Islet precursor cell (in vitro differentiated cells): ENCODE results near the gene GDPD4.

Source experiments
- DNase-seq: peaks from one replicate; pipeline ENCODE4 v3.0.0-alpha.2; 2018

Gene GDPD4

DNA sequence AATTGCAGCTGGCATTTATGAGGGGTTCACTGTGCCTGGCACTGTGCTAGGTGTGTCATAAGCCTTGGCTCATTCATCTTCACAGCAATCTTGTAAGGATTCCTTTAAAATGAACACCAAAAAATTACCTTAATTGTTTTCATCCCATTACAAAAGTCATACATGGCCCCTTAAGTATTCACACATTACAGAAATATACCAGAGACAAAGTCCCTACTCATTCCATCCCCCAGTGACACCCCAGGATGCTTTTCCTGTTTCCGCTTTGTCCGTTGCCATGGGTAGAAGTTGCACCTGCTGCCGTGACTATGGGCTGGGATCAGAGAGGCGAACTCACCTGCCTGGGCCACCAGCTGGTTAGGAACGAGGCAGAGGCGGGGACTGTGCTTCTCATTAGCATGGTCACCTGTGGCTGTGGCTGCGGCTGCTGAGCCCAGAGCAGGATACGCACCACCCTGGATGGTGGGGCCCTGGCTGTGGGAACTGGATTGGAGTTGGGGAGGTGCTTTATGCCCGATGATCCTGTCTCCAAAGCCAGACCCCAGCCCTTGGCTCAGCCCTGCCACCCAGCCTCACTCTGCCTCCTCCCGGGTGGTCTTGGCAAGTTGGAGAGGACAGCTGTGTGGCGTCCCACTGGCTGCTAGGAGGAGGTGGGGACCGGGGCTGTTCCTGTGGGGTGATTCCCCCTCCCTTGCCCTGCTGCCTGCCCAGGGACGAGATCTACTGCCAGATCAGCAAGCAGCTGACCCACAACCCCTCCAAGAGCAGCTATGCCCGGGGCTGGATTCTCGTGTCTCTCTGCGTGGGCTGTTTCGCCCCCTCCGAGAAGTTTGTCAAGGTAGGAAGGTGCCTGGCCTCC, 112.6 kb downstream of the GDPD4 start:
- peak; percentile 61 for DNase-seq

GRCh38 chr11:77187776-77188632, 113.5 kb downstream of the GDPD4 start:
- DNase-seq: peak; percentile 87

DNA sequence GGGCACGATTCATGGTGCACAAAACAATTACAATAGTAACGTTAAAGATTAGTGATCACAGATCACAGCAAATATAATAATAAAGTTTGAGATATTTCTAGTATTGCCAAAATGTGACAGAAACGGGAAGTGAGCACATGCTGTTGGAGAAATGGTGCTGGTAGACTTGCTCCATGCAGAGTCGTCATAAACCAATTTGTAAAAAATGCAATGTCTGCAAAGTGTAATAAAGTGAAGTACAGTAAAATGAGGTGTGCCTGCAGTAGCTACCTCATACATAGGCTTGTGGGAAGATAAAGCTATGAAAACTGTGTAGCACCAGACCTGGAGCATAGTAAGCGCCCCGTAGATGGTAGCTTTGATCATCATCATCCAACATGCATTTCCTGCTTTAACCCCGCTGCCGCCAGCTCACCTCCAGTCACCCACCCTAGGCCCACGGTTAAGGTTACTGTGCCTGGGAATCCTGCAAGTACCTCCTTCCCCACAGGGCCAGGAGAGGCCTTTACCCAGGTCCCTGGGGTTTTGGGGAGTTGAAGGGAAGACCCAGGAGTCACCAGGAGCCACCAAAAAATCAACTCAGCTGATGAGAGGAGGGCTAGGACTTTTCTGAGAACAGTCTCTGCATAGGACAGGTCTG, 114.3 kb downstream of the GDPD4 start:
- no peak for DNase-seq

- DNase-seq: no peak
Observed at GRCh38 chr11:77186302-77186701, 115.2 kb downstream of the GDPD4 start.

DNA sequence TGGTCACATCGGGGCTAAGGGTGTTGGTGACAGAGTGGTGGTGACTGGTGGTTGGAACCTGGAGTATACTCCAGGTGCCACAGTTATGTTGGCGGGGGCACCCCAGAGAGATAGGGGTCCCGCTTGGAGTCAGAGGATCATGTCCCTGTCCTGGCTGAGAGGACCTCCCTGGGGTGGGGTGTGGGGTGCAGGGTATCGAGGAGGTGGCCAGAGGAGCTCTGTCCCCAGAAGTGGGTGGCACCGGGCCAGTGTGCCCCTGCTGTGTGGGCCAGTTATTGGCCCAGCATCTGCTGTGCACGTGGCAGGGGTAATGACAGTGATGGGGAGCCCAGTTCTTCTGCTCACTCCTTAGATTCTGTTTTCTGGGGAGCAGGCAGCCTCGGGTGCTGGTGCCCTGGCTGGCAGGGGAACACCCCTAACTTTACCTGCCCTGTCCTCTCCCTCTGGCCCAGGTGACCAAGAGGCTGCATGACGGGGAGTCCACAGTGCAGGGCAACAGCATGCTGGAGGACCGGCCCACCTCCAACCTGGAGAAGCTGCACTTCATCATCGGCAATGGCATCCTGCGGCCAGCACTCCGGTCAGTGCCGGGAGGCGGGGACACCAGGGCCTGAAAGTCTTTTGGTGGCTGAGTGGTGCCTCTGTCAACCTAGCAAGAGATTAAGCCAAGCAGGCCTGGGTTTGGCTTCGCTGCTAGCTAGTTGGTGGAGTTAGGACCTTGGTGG, 117.2 kb downstream of the GDPD4 start:
- DNase-seq: no peak

GRCh38 chr11:77183431-77183984, 118.0 kb downstream of the GDPD4 start:
- DNase-seq: no peak

- DNase-seq: no peak
Observed at GRCh38 chr11:77182542-77183430, 118.7 kb downstream of the GDPD4 start.

- no peak for DNase-seq
Observed at GRCh38 chr11:77181799-77182541, 119.5 kb downstream of the GDPD4 start.

DNA sequence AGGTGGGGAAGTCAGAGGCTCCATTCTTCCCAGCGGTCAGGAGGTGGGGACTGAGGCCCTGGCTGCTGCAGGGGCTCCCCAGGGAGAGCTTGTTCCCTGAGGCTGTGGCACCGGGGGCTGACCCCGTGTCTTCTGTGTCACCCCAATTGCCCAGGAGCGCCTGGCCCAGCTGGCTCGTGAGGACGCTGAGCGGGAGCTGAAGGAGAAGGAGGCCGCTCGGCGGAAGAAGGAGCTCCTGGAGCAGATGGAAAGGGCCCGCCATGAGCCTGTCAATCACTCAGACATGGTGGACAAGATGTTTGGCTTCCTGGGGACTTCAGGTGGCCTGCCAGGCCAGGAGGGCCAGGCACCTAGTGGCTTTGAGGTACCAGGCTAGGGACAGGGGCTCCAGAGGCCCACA, 120.3 kb downstream of the GDPD4 start:
- DNase-seq: no peak

DNA sequence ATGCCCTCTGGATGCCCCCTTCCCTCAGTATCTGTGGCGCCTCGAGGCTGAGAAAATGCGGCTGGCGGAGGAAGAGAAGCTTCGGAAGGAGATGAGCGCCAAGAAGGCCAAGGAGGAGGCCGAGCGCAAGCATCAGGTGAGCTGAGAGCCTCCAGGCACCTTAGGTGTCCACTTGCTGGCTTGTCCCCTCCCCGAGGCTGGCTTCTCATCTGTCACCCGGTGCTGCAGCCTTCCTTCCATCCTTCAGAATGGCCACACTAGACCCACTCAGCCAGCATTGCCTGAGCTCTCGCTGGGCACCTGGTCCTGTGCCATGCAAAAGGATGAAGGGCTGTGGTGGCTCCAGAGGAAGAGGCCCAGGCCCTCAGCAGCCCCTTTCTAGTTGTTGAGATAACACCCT, 121.1 kb downstream of the GDPD4 start:
- no peak for DNase-seq

DNA sequence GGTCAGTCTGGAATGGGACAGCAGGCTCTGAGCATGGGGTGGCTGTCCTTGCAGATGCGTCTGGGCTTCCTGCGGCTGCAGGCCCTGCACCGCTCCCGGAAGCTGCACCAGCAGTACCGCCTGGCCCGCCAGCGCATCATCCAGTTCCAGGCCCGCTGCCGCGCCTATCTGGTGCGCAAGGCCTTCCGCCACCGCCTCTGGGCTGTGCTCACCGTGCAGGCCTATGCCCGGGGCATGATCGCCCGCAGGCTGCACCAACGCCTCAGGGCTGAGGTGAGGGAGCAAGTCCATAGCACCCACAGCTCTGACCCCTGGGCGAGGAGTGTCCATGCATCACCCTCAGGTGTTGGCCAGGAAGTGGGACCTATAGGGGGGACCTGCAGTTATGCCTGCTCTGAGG, 121.8 kb downstream of the GDPD4 start:
- no peak for DNase-seq

GRCh38 chr11:77179048-77179447, 122.4 kb downstream of the GDPD4 start:
- DNase-seq: no peak

- DNase-seq: no peak
Observed at GRCh38 chr11:77178150-77178549, 123.3 kb downstream of the GDPD4 start.

DNA sequence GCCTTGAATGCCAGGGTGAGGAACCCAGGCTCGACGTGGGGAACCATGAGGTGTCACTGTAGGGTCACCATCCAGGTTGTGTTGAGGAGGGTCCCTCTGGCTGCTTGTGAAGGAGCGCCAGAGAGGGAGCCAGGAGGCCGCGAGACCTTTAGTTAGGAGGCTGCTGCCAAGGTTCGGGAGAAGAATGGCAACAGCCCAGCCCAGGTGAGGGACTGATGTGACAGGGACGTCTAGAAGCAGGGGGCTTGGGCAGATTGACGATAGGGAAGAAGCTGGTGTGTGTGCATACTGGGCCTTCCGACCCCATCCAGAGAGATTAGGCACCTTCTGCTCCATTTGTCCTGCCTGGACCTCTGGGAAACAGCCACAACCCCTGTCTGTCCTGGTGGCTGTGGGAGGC, 124.5 kb downstream of the GDPD4 start:
- DNase-seq: no peak

GRCh38 chr11:77175869-77176539, 125.5 kb downstream of the GDPD4 start:
- DNase-seq: peak; percentile 79

DNA sequence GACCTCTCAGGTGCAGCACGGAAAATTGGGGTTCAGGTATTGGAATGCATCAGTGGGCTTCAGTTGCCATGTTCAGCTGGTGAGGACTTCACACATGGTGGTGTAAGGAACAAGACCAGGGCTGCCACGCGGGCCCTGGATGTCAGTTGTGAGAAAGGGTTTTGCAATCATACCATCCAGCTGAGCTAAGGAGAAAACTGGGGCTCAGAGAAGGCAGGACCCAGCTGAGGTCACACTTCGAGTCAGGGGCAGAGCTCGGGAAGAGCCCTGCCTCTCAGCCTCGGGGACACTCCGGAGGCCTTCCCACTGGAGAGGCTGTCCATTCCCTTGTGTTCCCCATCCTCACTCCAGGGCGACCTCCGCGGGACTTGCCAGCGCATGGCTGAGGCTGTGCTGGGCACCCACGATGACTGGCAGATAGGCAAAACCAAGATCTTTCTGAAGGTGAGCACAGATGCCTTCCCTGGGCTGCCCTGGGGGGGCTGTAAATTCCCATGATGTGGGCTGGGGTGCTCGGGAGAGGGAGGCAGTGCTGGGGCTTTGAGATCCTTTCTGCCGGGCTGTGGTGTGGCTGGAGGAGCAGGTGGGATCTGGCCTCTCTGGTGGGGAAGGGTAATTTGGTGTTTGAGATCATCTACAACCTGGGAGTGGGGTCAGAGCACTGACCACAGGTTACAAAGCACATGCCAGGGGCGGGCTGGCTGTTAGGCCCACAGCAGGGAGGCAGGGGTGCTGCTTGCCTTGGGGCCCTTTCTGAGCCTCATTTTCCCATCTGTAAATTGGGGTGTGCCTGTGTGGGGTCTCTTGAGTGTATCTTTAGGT, 126.3 kb downstream of the GDPD4 start:
- no peak for DNase-seq

DNA sequence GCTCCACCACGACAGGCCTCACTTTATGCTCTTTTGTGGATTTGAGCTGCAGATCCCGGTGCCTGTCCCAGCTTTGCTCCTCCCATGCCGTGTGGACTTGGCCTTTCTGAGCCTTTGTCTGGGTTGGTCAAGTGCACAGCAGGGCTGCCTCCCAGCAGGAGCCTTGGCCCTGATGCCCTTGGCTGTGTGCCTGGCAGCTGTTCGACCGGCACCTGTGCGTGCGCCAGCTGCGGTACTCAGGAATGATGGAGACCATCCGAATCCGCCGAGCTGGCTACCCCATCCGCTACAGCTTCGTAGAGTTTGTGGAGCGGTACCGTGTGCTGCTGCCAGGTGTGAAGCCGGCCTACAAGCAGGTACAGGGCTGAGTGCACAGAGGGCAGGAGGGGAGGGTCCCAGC, 126.9 kb downstream of the GDPD4 start:
- DNase-seq: no peak

DNA sequence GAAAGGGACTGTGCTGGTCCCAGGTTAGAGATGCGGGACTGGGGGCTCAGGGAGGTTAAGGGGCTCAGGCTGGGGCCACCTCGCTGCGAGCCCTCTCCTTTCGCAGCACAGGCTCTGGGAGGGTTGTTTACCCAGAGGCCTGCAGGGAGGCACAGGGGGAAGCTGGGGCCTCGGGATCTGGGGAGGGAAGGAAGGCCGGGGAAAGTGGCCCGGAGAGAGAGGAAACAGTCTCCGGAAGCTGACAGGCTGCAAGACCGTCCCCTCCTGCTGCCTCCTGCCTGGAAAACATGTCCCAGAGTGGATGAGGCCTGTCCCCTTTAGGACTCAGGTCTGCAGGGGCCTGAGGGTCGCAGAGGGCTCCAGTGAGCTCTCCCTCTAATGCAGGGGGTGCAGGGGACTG, 128.0 kb downstream of the GDPD4 start:
- no peak for DNase-seq

DNA sequence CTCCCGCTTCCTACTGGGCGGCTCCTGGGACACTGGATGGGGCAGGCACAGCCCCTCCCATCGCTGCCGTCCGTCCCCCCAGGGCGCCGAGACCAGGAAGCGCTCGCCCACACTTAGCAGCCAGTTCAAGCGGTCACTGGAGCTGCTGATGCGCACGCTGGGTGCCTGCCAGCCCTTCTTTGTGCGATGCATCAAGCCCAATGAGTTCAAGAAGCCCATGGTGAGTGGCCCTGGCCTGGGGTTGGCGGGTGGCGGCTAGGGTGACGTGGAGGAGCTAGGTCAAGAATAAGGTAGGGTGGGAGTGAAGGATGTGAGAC, 128.9 kb downstream of the GDPD4 start:
- peak; percentile 67 for DNase-seq
